ENCODE measurements around the gene C19orf67. TPM values are rescaled to one million over a fixed set of nuclear protein-coding genes. Genes with fewer than 3 reads are reported as not detected.
A peak's percentile ranks its signal among the peaks of the same experiment; 100 is the strongest.

C19orf67 gene
- total and polyA plus RNA-seq, 8 donors: not detected

DNA sequence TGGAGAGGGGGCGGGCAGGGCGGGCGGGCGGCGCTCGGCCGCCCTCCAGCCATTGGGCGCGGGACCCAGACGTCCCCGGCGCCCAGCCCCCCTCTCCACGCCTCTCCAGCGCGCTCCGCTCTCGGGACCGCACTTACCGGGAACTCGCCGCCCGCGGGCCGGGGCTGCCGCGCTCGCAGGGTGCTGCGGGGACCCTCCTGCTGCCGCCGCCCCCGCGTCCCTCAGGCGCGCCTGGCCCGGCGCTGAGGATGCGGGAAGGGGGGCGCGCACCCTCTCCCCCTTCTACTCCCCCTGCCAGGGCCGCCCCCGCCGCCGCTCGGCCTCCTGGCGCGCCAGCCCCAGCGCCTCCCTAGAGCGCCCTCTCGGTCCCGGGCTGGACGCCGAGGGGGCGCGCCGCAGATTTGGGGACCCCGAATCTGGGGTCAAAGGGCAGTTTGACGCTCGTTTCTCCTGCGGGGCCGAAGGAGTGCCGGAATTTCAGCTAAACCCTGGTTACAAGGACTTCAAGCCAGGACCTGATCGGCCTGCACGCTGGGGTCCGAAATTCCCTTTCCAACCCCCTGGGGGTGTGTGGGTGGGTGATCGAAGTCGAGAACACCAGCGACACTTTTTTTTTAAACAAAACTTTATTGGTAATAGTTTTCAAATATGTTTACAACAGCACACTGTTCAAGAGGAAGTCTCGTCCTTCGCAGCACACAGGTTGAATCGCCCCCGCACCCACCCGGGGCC lies 5.7 kb upstream of the C19orf67 start:
- Histone ChIP-seq H3K9me3 (no peaks in the 10 kb centered on the region), H3K27ac (peak overlapping the region; percentile 64 to 94 (median 80)), H3K36me3 (no peaks in the 10 kb centered on the region), H3K4me1 (peaks cover 0 to 3% (median 0%) of the 10 kb centered on the region in 3 donors), H3K27me3 (no peaks in the 10 kb centered on the region), H3K4me3 (peak overlapping the region; percentile 66 to 90 (median 81))
- ATAC-seq: peak; percentile 84 to 87 (median 85)
- peak; percentile 80 to 92 (median 86) for DNase-seq
- TF ChIP-seq, protein P1, sequence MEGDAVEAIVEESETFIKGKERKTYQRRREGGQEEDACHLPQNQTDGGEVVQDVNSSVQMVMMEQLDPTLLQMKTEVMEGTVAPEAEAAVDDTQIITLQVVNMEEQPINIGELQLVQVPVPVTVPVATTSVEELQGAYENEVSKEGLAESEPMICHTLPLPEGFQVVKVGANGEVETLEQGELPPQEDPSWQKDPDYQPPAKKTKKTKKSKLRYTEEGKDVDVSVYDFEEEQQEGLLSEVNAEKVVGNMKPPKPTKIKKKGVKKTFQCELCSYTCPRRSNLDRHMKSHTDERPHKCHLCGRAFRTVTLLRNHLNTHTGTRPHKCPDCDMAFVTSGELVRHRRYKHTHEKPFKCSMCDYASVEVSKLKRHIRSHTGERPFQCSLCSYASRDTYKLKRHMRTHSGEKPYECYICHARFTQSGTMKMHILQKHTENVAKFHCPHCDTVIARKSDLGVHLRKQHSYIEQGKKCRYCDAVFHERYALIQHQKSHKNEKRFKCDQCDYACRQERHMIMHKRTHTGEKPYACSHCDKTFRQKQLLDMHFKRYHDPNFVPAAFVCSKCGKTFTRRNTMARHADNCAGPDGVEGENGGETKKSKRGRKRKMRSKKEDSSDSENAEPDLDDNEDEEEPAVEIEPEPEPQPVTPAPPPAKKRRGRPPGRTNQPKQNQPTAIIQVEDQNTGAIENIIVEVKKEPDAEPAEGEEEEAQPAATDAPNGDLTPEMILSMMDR (IDR thresholded peaks at IDR 0.05): no peak
- FAIRE-seq: no peak
- intact Hi-C loops (cut with DNase I): no loop called here
- 0% methylated on average over 33 to 71 of the region's 72 CpGs for WGBS, 2 donors

- WGBS, 2 donors: 0 to 1% methylated on average over 3 to 44 of the region's 65 CpGs
- Histone ChIP-seq H3K4me1 (peaks cover 0 to 3% (median 0%) of the 10 kb centered on the region in 3 donors), H3K9me3 (no peaks in the 10 kb centered on the region), H3K27ac (peak within 1 kb of the TSS; percentile 64 to 94 (median 80)), H3K4me3 (peak within 1 kb of the TSS; percentile 66 to 90 (median 81)), H3K27me3 (no peaks in the 10 kb centered on the region), H3K36me3 (no peaks in the 10 kb centered on the region)
- intact Hi-C loops (cut with DNase I): no loop called here
- TF ChIP-seq, protein P1 (IDR thresholded peaks at IDR 0.05): no peak
- no peak for FAIRE-seq
- DNase-seq: peak; percentile 87 to 93 (median 92)
- peak; percentile 62 to 74 (median 71) for ATAC-seq
Observed at GRCh38 chr19:14090509-14091080, 5.0 kb upstream of the C19orf67 start, which contains the start of gene SAMD1. TSS of gene SAMD1 (minus strand) at chr19:14090751.

DNA sequence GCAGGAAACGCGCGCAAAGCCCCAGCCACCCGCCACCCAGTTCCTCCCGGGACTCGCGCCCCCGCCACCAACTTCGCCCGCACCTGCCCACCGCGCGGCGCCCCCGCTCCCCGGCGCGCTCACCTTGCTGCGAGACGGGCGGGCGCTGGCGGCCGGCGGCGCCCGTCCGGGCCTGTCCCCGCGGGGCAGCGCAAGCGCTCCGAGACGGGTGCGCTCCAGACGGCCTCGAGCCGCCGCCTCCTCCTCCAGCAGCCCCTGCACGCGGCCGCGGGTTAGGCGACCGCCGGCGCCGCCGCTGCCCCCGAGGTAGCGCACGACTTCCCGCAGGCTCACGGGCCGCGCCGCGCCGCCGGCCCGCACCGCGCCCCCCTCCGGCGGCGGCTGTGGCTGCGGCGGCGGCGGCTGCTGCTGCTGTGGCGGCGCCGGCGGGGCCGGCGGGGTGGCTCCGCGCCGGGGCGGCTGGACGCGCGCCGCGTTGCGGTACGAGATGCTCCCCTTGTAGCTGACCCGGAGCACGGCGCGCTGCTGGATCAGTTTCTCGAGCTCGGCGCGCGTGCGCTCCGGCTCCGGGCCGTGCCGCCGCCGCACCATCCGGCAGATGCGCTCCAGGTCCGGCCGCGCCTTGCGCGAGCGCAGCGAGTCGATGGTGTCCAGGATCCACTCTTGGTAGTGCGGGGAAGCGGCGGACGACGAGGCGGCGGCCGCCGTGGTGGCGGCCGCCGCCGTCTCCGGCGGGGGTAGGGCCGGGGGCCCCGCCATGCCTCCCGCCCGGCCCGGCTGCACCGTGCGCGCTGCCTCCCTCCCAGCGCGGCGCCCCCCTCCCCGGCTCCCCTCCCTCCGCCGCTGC lies 4.3 kb upstream of the C19orf67 start:
- Histone ChIP-seq H3K27me3 (no peaks in the 10 kb centered on the region), H3K9me3 (no peaks in the 10 kb centered on the region), H3K4me3 (peak overlapping the region; percentile 7 to 90 (median 72)), H3K4me1 (peaks cover 0 to 3% (median 0%) of the 10 kb centered on the region in 3 donors), H3K27ac (peak overlapping the region in 3 of 4 donors; percentile 33 to 94 (median 91)), H3K36me3 (no peaks in the 10 kb centered on the region)
- TF ChIP-seq, protein P1 (IDR thresholded peaks at IDR 0.05): no peak
- DNase-seq (peak in 5 of 6 donors; percentile 45 to 87 (median 68)), FAIRE-seq (no peak), ATAC-seq (peak in 3 of 4 donors; percentile 5 to 15 (median 8))
- WGBS, 2 donors: 0 to 1% methylated on average over 75 to 141 of the region's 142 CpGs
- intact Hi-C loops (cut with DNase I): no loop called here

- no peak for ATAC-seq
- FAIRE-seq: no peak
- intact Hi-C loops (cut with DNase I): no loop called here
- TF ChIP-seq, protein P1 (IDR thresholded peaks at IDR 0.05): no peak
- H3K4me1 ChIP-seq: peaks cover 0 to 3% (median 0%) of the 10 kb centered on the region in 3 donors
- H3K27me3 ChIP-seq: no peaks in the 10 kb centered on the region
- H3K4me3 ChIP-seq: peak overlapping the region; percentile 7 to 90 (median 56)
- no peaks in the 10 kb centered on the region for H3K9me3 ChIP-seq
- H3K36me3 ChIP-seq: no peaks in the 10 kb centered on the region
- H3K27ac ChIP-seq: peak overlapping the region in 1 of 4 donors; percentile 10
- 17 to 19% methylated on average over 16 of the region's 16 CpGs for WGBS, 2 donors
- DNase-seq: no peak
Observed at GRCh38 chr19:14089412-14089661, 3.8 kb upstream of the C19orf67 start.

All from pancreas (tissue), 10 donors.